A549 (cell line): ENCODE data around the gene CD7. TPM values are rescaled to one million over a fixed set of nuclear protein-coding genes. Genes with fewer than 3 reads are reported as not detected.
A peak's percentile ranks its signal among the peaks of the same experiment; 100 is the strongest.

ENCODE experiments used
- ATAC-seq, 2 experiments: fragments of 200-7000 bp in 1 of 2; fragments of >200 bp in 1 of 2; cut with Nextera tagmentation in 1 of 2; cut with Tn5 transposase in 1 of 2; 3 replicates each; pipeline versions ENCODE4 v1.8.0 to v1.9.1; 2018 to 2020; ENCODE audit warnings: mild to moderate bottlenecking in 1 of 2, moderate library complexity in 1 of 2
- CTCF ChIA-PET: fragments of 300-600 bp; sonication (Branson Sonifier 250); formaldehyde crosslinking; extraction: SDS; loops from one replicate; lab custom pipeline; 2021; ENCODE audit warnings: antibody characterized with exemption, inconsistent platforms; lab: Yijun Ruan, JAX
- POLR2A ChIA-PET: fragments of 350-600 bp; formaldehyde crosslinking; extraction: SDS; loops from one replicate; lab custom pipeline; 2021; ENCODE audit warnings: antibody characterized with exemption, inconsistent platforms; lab: Yijun Ruan, JAX
- DNase-seq, 2 experiments: peaks; one replicate each; pipeline versions ENCODE4 v3.0.0 to v3.0.0-alpha.2; 2011 to 2016; ENCODE audit warnings: low read depth in 1 of 2, low spot score in 1 of 2
- FAIRE-seq: peaks from 2 replicates; lab custom pipeline; 2011; peaks lifted over from hg19 to GRCh38; lab: Jason Lieb, UNC
- H3K27ac ChIP-seq, 2 experiments: fragments of >200 bp; sonication (Bioruptor Twin); formaldehyde crosslinking; 3 replicates each; pipeline ENCODE4 v1.5.1; 2016 to 2017
- H3K4me1 ChIP-seq: fragments of >200 bp; sonication (Bioruptor Twin); formaldehyde crosslinking; 3 replicates; pipeline ENCODE4 v1.6.1; 2016
- H3K4me2 ChIP-seq: fragments of >200 bp; sonication (Bioruptor Twin); formaldehyde crosslinking; 3 replicates; pipeline ENCODE4 v1.6.1; 2016
- H3K4me3 ChIP-seq: fragments of >200 bp; sonication (Bioruptor Twin); formaldehyde crosslinking; 3 replicates; pipeline ENCODE4 v1.5.1; 2016
- H3K9me3 ChIP-seq: fragments of >200 bp; sonication (Bioruptor Twin); formaldehyde crosslinking; 3 replicates; pipeline ENCODE4 v1.6.1; 2016
- BCL3 ChIP-seq: fragments of >200 bp; sonication (Bioruptor Twin); formaldehyde crosslinking; IDR thresholded peaks from 3 replicates; pipeline ENCODE4 v1.6.1; 2016
- BHLHE40 ChIP-seq: IDR thresholded peaks from 2 replicates; pipeline ENCODE4 v1.6.1; 2012; ENCODE audit warnings: low read depth, low read length, inconsistent platforms
- CHD4 ChIP-seq: fragments of 200-600 bp; sonication (generic); IDR thresholded peaks from 2 replicates; pipeline ENCODE4 v1.6.1; 2016; ENCODE audit warnings: antibody characterized with exemption, mild to moderate bottlenecking, borderline replicate concordance
- CTCF ChIP-seq: fragments of >200 bp; sonication (Bioruptor Twin); formaldehyde crosslinking; IDR thresholded peaks from 3 replicates; pipeline ENCODE4 v1.5.1; 2016
- EHMT2 ChIP-seq: fragments of 200-600 bp; sonication (generic); IDR thresholded peaks from 2 replicates; pipeline ENCODE4 v1.6.1; 2016; ENCODE audit warnings: antibody characterized with exemption, low read depth, mild to moderate bottlenecking, moderate library complexity
- ELK1 ChIP-seq: fragments of 150-350 bp; IDR thresholded peaks from 2 replicates; pipeline ENCODE4 v1.6.1; 2014; ENCODE audit warnings: low read depth, mild to moderate bottlenecking, low read length
- ESRRA ChIP-seq: fragments of 150-350 bp; IDR thresholded peaks from 2 replicates; pipeline ENCODE4 v1.6.1; 2014; ENCODE audit warnings: mild to moderate bottlenecking, low read length, borderline replicate concordance
- FOSB ChIP-seq: fragments of 250-450 bp; sonication (Bioruptor Pico); IDR thresholded peaks from 2 replicates; pipeline ENCODE4 v1.5.0; 2020; ENCODE audit warnings: mild to moderate bottlenecking, moderate library complexity
- FOSL2 ChIP-seq, 2 experiments: fragments of 450-650 bp in 1 of 2; fragments of >200 bp in 1 of 2; sonication (Bioruptor Twin) in 1 of 2; formaldehyde crosslinking; IDR thresholded peaks; 2 replicates each; pipeline versions ENCODE4 v1.5.0 to v1.6.1; 2016 to 2020; ENCODE audit warnings: mild to moderate bottlenecking in 1 of 2, moderate library complexity in 1 of 2
- FOXS1 ChIP-seq: fragments of 250-450 bp; sonication (Bioruptor Pico); IDR thresholded peaks from 2 replicates; pipeline ENCODE4 v1.5.0; 2020; ENCODE audit warnings: mild to moderate bottlenecking, moderate library complexity
- GATA3 ChIP-seq: IDR thresholded peaks from 2 replicates; pipeline ENCODE4 v1.6.1; 2012; ENCODE audit warnings: borderline replicate concordance
- HES2 ChIP-seq: fragments of >200 bp; sonication (Bioruptor Twin); formaldehyde crosslinking; IDR thresholded peaks from 2 replicates; pipeline ENCODE4 v1.6.1; 2016
- HEYL ChIP-seq: fragments of 250-450 bp; sonication (Bioruptor Pico); IDR thresholded peaks from 2 replicates; pipeline ENCODE4 v1.8.0; 2021; ENCODE audit warnings: mild to moderate bottlenecking, moderate library complexity
- HOXB5 ChIP-seq: fragments of 250-450 bp; sonication (Bioruptor Pico); IDR thresholded peaks from 2 replicates; pipeline ENCODE4 v1.5.0; 2020; ENCODE audit warnings: mild to moderate bottlenecking, moderate library complexity
- JUN ChIP-seq, 2 experiments: fragments of >200 bp; sonication (Bioruptor Twin); formaldehyde crosslinking; IDR thresholded peaks; 2 replicates in 1 of 2; 3 replicates in 1 of 2; pipeline ENCODE4 v1.6.1; 2016 to 2017
- PBX3 ChIP-seq: IDR thresholded peaks from 2 replicates; pipeline ENCODE4 v1.6.1; 2012
- POLR2AphosphoS2 ChIP-seq: conservative IDR thresholded peaks from 2 replicates; pipeline ENCODE4 v1.6.1; 2012; ENCODE audit warnings: low read length, improper control_type of control experiment, inconsistent platforms
- SREBF2 ChIP-seq: fragments of 450-650 bp; IDR thresholded peaks from 2 replicates; pipeline ENCODE4 v1.6.1; 2014; ENCODE audit warnings: mild to moderate bottlenecking, moderate library complexity
- ZSCAN20 ChIP-seq: fragments of 250-450 bp; sonication (Bioruptor Pico); IDR thresholded peaks from 2 replicates; pipeline ENCODE4 v1.8.0; 2022; ENCODE audit warnings: mild to moderate bottlenecking, moderate library complexity
- WGBS: methylation state at CpG from one replicate; pipeline ENCODE4 v1.1.6; 2017; ENCODE audit errors: missing lambda C conversion rate; 5-methylcytosine and 5-hydroxymethylcytosine counted together
- polyA plus RNA-seq, 4 experiments: library from polyadenylated mRNA; depleted of rRNA in 3 of 4; stranded (reverse); fragments of >200 nt; fragmentation: RNase III in 1 of 4; extraction: RNeasy Plus Mini Kit Qiagen cat#74134 plus additional on column Dnase treatment in 1 of 4; gene quantifications; 2 replicates in 3 of 4; 3 replicates in 1 of 4; pipeline ENCODE4 v1.2.3, GENCODE V29; 2011 to 2017

Gene CD7
- polyA plus RNA-seq, 2 of the 4 experiments (the other 2 are of a cell fraction): not detected

- FAIRE-seq: no peak
- ChIA-PET POLR2A (no interaction called here), CTCF (interaction anchor here (0.6 to 5.3 kb wide), 12 partner anchors 9 to 124 kb away, joined by 3 to 32 read pairs (median 5); no protein-coding TSS in a partner anchor)
- Histone ChIP-seq H3K27ac (no peak overlapping the region), H3K9me3 (no peaks in the 10 kb centered on the region), H3K4me1 (peaks cover 37% of the 10 kb centered on the region), H3K4me3 (no peak overlapping the region), H3K4me2 (no peak overlapping the region)
- no peak for DNase-seq
- ATAC-seq: no peak
- TF ChIP-seq CHD4 (no peak), JUN (IDR thresholded peaks at IDR 0.05) (no peak), SREBF2 (no peak), FOSB (CRISPR knock-in tag) (no peak), HES2 (no peak), ELK1 (no peak), FOXS1 (CRISPR knock-in tag) (no peak), BHLHE40 (no peak), GATA3 (no peak), ZSCAN20 (CRISPR knock-in tag) (no peak), PBX3 (no peak), CTCF (no peak), ESRRA (no peak), FOSL2 (IDR thresholded peaks at IDR 0.05) (no peak), FOSL2 (CRISPR knock-in tag; IDR thresholded peaks at IDR 0.05) (no peak), HOXB5 (CRISPR knock-in tag) (no peak), POLR2AphosphoS2 (no peak), EHMT2 (no peak)
- 81% methylated on average over 28 of the region's 28 CpGs for WGBS
Observed at GRCh38 chr17:82342361-82343079, 25.1 kb upstream of the CD7 start.

- Histone ChIP-seq H3K4me3 (peak overlapping the region; percentile 37), H3K4me2 (peak overlapping the region; percentile 92), H3K27ac (peak overlapping the region; percentile 86 to 92), H3K4me1 (peaks cover 33% of the 10 kb centered on the region), H3K9me3 (no peaks in the 10 kb centered on the region)
- DNase-seq: peak; percentile 62 to 86
- FAIRE-seq: no peak
- ChIA-PET POLR2A (interaction anchor here (1.2 to 2.2 kb wide), 2 partner anchors 42 to 48 kb away, joined by 6 to 9 read pairs; no protein-coding TSS in a partner anchor), CTCF (interaction anchor here (0.9 to 5.8 kb wide), 12 partner anchors 9 to 104 kb away, joined by 3 to 37 read pairs (median 4); no protein-coding TSS in a partner anchor)
- TF ChIP-seq ELK1 (no peak), HES2 (no peak), CHD4 (no peak), ESRRA (no peak), BCL3 (no peak), HOXB5 (CRISPR knock-in tag) (no peak), HEYL (CRISPR knock-in tag) (no peak)
- peak; percentile 52 to 69 for ATAC-seq
- WGBS: 38% methylated on average over 9 of the region's 10 CpGs
Observed at GRCh38 chr17:82339634-82340580, 22.5 kb upstream of the CD7 start.
